Nephron (organoid): ENCODE measurements around the gene VPS37D.
A peak's percentile ranks its signal among the peaks of the same experiment; 100 is the strongest.

ENCODE experiments used
- H3K27ac Mint-ChIP-seq, 3 experiments: 2 replicates each; pipeline ENCODE4 v1.8.0; 2020; ENCODE audit warnings: mixed read lengths in 3 of 3, mild to moderate bottlenecking in 2 of 3, moderate library complexity in 1 of 3
- H3K27me3 Mint-ChIP-seq: 2 replicates; pipeline ENCODE4 v1.8.0; 2021; ENCODE audit warnings: low read depth, mild to moderate bottlenecking, moderate library complexity, mixed read lengths
- H3K36me3 Mint-ChIP-seq: 2 replicates; pipeline ENCODE4 v1.8.0; 2020; ENCODE audit warnings: low read depth, mixed read lengths
- H3K4me1 Mint-ChIP-seq: 2 replicates; pipeline ENCODE4 v1.8.0; 2020; ENCODE audit warnings: mixed read lengths
- H3K4me3 Mint-ChIP-seq, 3 experiments: 2 replicates each; pipeline ENCODE4 v1.8.0; 2020; ENCODE audit warnings: mild to moderate bottlenecking in 3 of 3, mixed read lengths in 3 of 3, moderate library complexity in 2 of 3
- H3K9me3 Mint-ChIP-seq: 2 replicates; pipeline ENCODE4 v1.8.0; 2020; ENCODE audit warnings: mixed read lengths
- TF ChIP-seq, protein P1 (sequence below), 3 experiments: fragments of 200-600 bp; sonication (generic); IDR thresholded peaks; one replicate each; pipeline ENCODE4 v1.5.0; 2021; ENCODE audit warnings: antibody characterized with exemption in 3 of 3; ENCODE audit not compliant: unreplicated experiment in 3 of 3

The VPS37D gene

DNA sequence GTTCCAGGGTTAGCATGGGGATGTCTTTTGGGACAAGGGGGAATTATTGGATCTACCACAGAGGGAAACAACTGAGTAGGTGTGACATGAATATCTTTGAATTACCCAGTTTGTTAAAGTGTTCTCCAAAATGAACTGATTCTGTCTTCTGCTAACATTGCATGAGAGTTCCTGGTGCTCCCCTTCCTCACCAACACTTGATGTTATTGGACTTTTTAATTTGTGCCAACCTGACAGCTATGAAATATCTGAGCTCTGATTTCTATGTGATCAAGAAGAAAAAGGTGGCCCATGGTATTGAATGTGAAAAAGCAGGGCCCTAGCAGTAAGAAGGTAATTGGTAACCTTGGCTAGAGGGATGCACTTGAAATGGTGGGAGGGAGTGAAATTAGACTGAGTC is 4.6 kb upstream of the VPS37D start:
- peaks cover 21% of the 10 kb centered on the region for H3K27me3 Mint-ChIP-seq
- H3K36me3 Mint-ChIP-seq: no peaks in the 10 kb centered on the region
- H3K9me3 Mint-ChIP-seq: peaks cover 10% of the 10 kb centered on the region
- TF ChIP-seq, protein P1, sequence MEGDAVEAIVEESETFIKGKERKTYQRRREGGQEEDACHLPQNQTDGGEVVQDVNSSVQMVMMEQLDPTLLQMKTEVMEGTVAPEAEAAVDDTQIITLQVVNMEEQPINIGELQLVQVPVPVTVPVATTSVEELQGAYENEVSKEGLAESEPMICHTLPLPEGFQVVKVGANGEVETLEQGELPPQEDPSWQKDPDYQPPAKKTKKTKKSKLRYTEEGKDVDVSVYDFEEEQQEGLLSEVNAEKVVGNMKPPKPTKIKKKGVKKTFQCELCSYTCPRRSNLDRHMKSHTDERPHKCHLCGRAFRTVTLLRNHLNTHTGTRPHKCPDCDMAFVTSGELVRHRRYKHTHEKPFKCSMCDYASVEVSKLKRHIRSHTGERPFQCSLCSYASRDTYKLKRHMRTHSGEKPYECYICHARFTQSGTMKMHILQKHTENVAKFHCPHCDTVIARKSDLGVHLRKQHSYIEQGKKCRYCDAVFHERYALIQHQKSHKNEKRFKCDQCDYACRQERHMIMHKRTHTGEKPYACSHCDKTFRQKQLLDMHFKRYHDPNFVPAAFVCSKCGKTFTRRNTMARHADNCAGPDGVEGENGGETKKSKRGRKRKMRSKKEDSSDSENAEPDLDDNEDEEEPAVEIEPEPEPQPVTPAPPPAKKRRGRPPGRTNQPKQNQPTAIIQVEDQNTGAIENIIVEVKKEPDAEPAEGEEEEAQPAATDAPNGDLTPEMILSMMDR (IDR thresholded peaks at IDR 0.05; ENCODE audit: unreplicated experiment in 3 of 3): no peak
- no peak overlapping the region for H3K27ac Mint-ChIP-seq
- peak overlapping the region in 1 of 3 experiments; percentile 10 for H3K4me3 Mint-ChIP-seq
- no peaks in the 10 kb centered on the region for H3K4me1 Mint-ChIP-seq

DNA sequence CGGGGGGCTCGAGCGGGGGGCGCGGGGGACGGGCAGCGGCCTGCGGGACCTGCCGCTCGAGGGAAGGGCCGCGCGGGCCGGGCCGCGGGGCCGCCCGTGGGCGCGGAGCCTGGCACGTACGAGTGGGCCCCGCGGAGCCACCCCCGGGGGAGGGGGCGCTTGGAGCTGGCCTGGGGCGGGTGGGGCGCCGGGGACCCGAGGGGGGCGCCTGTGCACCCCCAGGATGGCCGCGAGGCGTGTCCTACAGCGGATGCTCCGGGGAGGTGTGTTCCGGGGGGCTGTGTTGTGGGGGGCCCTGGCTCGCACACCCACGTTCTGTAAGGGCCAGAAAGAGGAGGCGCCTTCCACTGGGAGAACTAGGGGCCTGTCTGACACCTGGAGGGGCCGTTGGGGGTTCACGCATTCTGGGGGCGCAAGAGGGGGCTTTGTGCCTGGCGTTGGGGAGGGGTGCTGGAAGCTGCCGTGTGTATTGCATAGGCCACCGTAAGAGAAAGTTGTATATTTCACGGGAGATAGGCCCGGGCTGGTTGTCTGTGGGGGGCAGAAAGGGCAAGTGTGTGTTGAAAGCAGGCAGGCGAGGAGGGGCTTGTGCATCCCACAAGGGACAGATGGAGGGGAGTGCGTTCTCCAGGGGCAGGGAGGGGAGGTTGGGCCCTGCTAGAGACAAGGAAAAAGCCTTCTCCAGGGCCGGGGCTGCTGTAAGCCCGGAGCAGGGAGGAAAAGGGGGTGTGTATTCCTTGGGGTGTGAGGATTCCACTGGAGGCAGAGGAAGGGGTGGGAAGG is 663 bp downstream of the VPS37D start:
- Mint-ChIP-seq H3K36me3 (peaks cover 7% of the 10 kb centered on the region), H3K9me3 (peaks cover 2% of the 10 kb centered on the region), H3K27me3 (peaks cover 13% of the 10 kb centered on the region), H3K4me1 (peaks cover 11% of the 10 kb centered on the region), H3K4me3 (peak overlapping the region; percentile 94 to 95 (median 94)), H3K27ac (peak overlapping the region; percentile 91 to 97 (median 96))
- TF ChIP-seq, protein P1 (IDR thresholded peaks at IDR 0.05; ENCODE audit: unreplicated experiment in 3 of 3): no peak

DNA sequence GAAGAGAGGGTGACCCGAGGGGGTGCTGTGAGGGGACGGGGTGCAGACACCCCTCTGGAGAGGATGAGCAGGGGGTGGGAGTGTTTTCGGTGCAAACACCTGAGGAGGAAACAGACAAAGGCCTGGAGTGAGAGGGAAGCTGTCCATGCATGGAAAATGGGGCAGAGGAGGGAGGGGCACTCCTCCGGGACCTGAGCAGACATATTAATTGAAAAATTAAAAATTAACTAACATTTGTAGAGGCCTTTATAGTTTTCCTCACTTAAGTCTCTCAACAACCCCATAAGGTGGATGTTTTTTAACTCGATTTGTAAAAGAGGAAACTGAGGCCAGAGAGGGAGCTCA is 1.2 kb downstream of the VPS37D start:
- peaks cover 7% of the 10 kb centered on the region for H3K36me3 Mint-ChIP-seq

DNA sequence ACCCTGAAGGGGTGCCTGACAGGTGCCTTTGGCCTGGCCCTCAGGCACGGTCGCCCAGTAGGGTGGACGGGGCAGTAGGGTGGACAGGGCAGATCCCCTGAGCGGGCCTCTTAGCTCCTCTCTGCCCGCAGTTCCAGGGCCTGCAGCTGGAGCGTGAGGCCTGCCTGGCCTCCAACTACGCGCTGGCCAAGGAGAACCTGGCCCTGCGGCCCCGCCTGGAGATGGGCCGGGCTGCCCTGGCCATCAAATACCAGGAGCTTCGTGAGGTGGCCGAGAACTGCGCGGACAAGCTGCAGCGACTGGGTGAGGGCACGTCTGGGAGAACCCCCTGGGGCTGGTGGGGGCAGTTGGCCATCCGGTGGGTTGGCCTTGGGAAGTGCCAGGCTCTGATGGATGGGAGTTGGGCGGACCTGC is 1.7 kb downstream of the VPS37D start:
- TF ChIP-seq, protein P1 (IDR thresholded peaks at IDR 0.05; ENCODE audit: unreplicated experiment in 3 of 3): no peak
- H3K36me3 Mint-ChIP-seq: peaks cover 7% of the 10 kb centered on the region
- H3K9me3 Mint-ChIP-seq: no peaks in the 10 kb centered on the region
- H3K27ac Mint-ChIP-seq: peak overlapping the region in 2 of 3 experiments; percentile 91 to 97
- H3K4me3 Mint-ChIP-seq: peak overlapping the region; percentile 94 to 95 (median 94)
- peaks cover 4% of the 10 kb centered on the region for H3K27me3 Mint-ChIP-seq
- H3K4me1 Mint-ChIP-seq: peaks cover 11% of the 10 kb centered on the region

More for the DNA sequence above, 1.2 kb downstream of the VPS37D start:
- Mint-ChIP-seq H3K27me3 (peaks cover 7% of the 10 kb centered on the region), H3K4me1 (peaks cover 11% of the 10 kb centered on the region), H3K4me3 (peak overlapping the region; percentile 94 to 95 (median 94)), H3K27ac (peak overlapping the region; percentile 91 to 97 (median 96)), H3K9me3 (no peaks in the 10 kb centered on the region)
- TF ChIP-seq, protein P1 (IDR thresholded peaks at IDR 0.05; ENCODE audit: unreplicated experiment in 3 of 3): no peak

DNA sequence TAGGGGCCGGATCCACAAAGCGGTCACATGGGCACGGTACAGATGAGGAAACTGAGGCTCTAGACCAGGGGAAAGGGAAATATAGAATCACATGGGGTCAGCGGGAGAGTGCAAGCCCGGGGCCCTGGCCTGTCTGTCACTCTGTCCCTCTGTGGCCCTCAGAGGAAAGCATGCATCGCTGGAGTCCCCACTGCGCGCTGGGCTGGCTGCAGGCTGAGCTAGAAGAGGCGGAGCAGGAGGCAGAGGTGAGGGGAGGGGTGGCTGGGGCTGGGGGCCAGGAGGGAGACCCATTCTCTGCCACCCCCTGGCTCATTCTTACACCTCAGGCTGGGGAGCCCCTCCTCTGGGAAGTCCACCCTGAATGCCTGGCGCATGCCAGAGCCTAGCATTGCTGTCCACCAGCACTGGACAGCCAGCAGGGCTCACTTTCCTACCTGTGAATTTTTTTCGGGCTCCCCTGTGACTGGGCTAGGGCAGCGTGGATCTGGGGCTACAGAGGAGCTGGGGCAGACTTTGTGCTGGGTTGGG is 2.3 kb downstream of the VPS37D start:
- Mint-ChIP-seq H3K4me1 (peaks cover 11% of the 10 kb centered on the region), H3K27me3 (peaks cover 3% of the 10 kb centered on the region), H3K27ac (peak overlapping the region in 1 of 3 experiments; percentile 64), H3K4me3 (peak overlapping the region; percentile 76 to 94 (median 78)), H3K9me3 (no peaks in the 10 kb centered on the region), H3K36me3 (peaks cover 7% of the 10 kb centered on the region)
- TF ChIP-seq, protein P1 (IDR thresholded peaks at IDR 0.05; ENCODE audit: unreplicated experiment in 3 of 3): no peak

DNA sequence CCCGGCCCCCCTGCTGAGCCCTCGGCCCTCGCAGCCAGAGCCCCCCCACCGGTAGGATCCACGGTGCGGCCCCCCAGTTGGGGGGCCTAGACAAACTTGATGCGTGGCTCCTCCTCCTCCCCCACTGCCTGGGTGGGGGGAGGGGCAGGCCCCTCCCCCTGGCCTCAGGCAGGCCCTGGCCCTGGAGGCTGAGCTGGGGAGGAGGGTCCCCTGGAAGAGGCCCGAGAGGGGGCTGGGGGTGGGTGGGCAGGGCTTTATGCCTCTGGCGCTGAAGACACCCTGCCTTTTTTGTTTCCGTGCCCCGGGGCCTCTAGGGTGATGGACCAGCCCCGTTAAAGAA is 3.7 kb downstream of the VPS37D start:
- Mint-ChIP-seq H3K4me3 (no peak overlapping the region), H3K9me3 (no peaks in the 10 kb centered on the region), H3K27ac (no peak overlapping the region), H3K27me3 (peaks cover 3% of the 10 kb centered on the region), H3K36me3 (peaks cover 7% of the 10 kb centered on the region), H3K4me1 (peaks cover 11% of the 10 kb centered on the region)
- TF ChIP-seq, protein P1 (IDR thresholded peaks at IDR 0.05; ENCODE audit: unreplicated experiment in 3 of 3): no peak
